ENCODE results near the gene MEF2B.

The MEF2B gene

DNA sequence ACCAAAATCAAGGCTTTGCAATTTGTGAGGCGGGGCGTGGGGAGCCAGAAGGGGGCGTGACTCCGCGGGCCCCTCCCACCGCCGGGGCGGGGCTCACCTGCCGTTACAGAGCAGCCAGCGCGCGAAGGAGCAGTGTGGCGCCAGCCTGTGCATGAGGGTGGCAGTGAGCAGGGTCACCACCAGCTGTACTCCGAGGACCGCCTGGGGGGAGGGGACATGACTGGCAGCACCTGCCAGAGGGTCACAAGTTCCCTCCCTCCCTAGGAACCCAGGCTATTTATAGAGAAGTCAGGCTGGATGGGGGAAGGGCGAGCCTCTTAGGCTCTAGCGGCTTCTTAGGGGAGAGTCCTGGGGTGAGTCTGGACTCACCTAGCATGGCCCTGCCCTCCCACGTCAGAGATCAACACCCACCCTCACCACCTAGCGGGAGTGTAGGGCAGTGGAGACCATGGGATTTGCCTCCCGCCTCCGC is 35.3 kb downstream of the MEF2B start:
- no peak for TF ChIP-seq ZFX (IDR thresholded peaks at IDR 0.05)
- no peak for TF ChIP-seq CTCF (conservative IDR thresholded peaks at IDR 0.05)
- no peak overlapping the region for H3K27ac ChIP-seq

GRCh38 chr19:19133985-19134384 is 36.1 kb downstream of the MEF2B start:
- no peak for TF ChIP-seq CTCF (conservative IDR thresholded peaks at IDR 0.05)
- TF ChIP-seq ZFX (IDR thresholded peaks at IDR 0.05): no peak

GRCh38 chr19:19132912-19133311 is 37.2 kb downstream of the MEF2B start:
- no peak for TF ChIP-seq ZFX (IDR thresholded peaks at IDR 0.05)
- no peak for TF ChIP-seq CTCF (conservative IDR thresholded peaks at IDR 0.05)
- H3K27ac ChIP-seq: no peak overlapping the region

More at GRCh38 chr19:19133985-19134384, 36.1 kb downstream of the MEF2B start:
- no peak overlapping the region for H3K27ac ChIP-seq

GRCh38 chr19:19131989-19132388 is 38.1 kb downstream of the MEF2B start:
- TF ChIP-seq CTCF (conservative IDR thresholded peaks at IDR 0.05) (no peak), ZFX (IDR thresholded peaks at IDR 0.05) (no peak)
- no peak overlapping the region for H3K27ac ChIP-seq

- H3K27ac ChIP-seq: no peak overlapping the region
- TF ChIP-seq CTCF (conservative IDR thresholded peaks at IDR 0.05): no peak
- no peak for TF ChIP-seq ZFX (IDR thresholded peaks at IDR 0.05)
Observed at GRCh38 chr19:19126102-19126501, 44.0 kb downstream of the MEF2B start.

GRCh38 chr19:19123386-19123785 is 46.7 kb downstream of the MEF2B start:
- no peak for TF ChIP-seq ZFX (IDR thresholded peaks at IDR 0.05)
- TF ChIP-seq CTCF (conservative IDR thresholded peaks at IDR 0.05): no peak

GRCh38 chr19:19122902-19123301 is 47.2 kb downstream of the MEF2B start:
- TF ChIP-seq ZFX (IDR thresholded peaks at IDR 0.05): no peak
- no peak for TF ChIP-seq CTCF (conservative IDR thresholded peaks at IDR 0.05)
- H3K27ac ChIP-seq: no peak overlapping the region

More at GRCh38 chr19:19123386-19123785, 46.7 kb downstream of the MEF2B start:
- H3K27ac ChIP-seq: no peak overlapping the region
